AG04450 (cell line): ENCODE measurements around the gene ADAMTS17. TPM values are rescaled to one million over a fixed set of nuclear protein-coding genes. Genes with fewer than 3 reads are reported as not detected.

Source experiments
- CTCF ChIA-PET: fragments of 300-600, 350-600 bp; formaldehyde crosslinking; extraction: SDS; loops from one replicate; lab custom pipeline; 2022; ENCODE audit warnings: antibody characterized with exemption, inconsistent platforms; lab: Charles Lee
- POLR2A ChIA-PET: fragments of 350-600 bp; formaldehyde crosslinking; extraction: SDS; loops from one replicate; lab custom pipeline; 2021; ENCODE audit warnings: antibody characterized with exemption, inconsistent platforms; lab: Yijun Ruan, JAX
- DNase-seq: peaks from one replicate; pipeline ENCODE4 v3.0.0-alpha.2; 2011; ENCODE audit warnings: low read depth, low spot score
- H3K27ac ChIP-seq: one replicate; pipeline ENCODE4 v1.5.1; 2012; ENCODE audit warnings: low read depth, low read length, control low read depth
- H3K27me3 ChIP-seq: one replicate; pipeline ENCODE4 v1.6.0; 2012; ENCODE audit warnings: low read length; ENCODE audit not compliant: control insufficient read depth, insufficient read depth
- H3K4me3 ChIP-seq: 2 replicates; pipeline ENCODE4 v1.5.1; 2011; ENCODE audit warnings: mild to moderate bottlenecking, low read depth, low read length, control low read depth
- H3K9me3 ChIP-seq: 2 replicates; pipeline ENCODE4 v1.5.1; 2012; ENCODE audit warnings: low read length; ENCODE audit not compliant: control insufficient read depth, insufficient read depth
- CTCF ChIP-seq: IDR thresholded peaks from 2 replicates; pipeline ENCODE4 v1.5.1; 2011; ENCODE audit warnings: low read depth, low read length, control low read depth, inconsistent platforms
- polyA plus RNA-seq: library from polyadenylated mRNA; depleted of rRNA; stranded (reverse); fragments of >200 nt; gene quantifications from 2 replicates; pipeline ENCODE4 v1.2.3, GENCODE V29; 2011

Gene ADAMTS17
- polyA plus RNA-seq, 1 experiment = 0.06 TPM

- peaks cover 23% of the 10 kb centered on the region for H3K9me3 ChIP-seq
- DNase-seq = no peak
- H3K27me3 ChIP-seq = peaks cover 9% of the 10 kb centered on the region
- H3K27ac ChIP-seq = no peak overlapping the region
- TF ChIP-seq CTCF = no peak
- POLR2A ChIA-PET = no interaction called here
- no peak overlapping the region for H3K4me3 ChIP-seq
- CTCF ChIA-PET = no interaction called here
Observed at GRCh38 chr15:100336061-100336460, 5.7 kb downstream of the ADAMTS17 start.

GRCh38 chr15:100335335-100335999 is 6.3 kb downstream of the ADAMTS17 start:
- no peak for DNase-seq
- Histone ChIP-seq H3K27me3 (peaks cover 5% of the 10 kb centered on the region), H3K9me3 (peaks cover 19% of the 10 kb centered on the region), H3K4me3 (no peak overlapping the region), H3K27ac (no peak overlapping the region)
- ChIA-PET CTCF (no interaction called here), POLR2A (no interaction called here)
- no peak for TF ChIP-seq CTCF

GRCh38 chr15:100334905-100335304 is 6.9 kb downstream of the ADAMTS17 start:
- Histone ChIP-seq H3K27ac (no peak overlapping the region), H3K27me3 (no peaks in the 10 kb centered on the region), H3K9me3 (peaks cover 16% of the 10 kb centered on the region), H3K4me3 (no peak overlapping the region)
- CTCF ChIA-PET = no interaction called here
- POLR2A ChIA-PET = no interaction called here
- TF ChIP-seq CTCF = no peak
- DNase-seq = no peak

- Histone ChIP-seq H3K9me3 (peaks cover 15% of the 10 kb centered on the region), H3K27ac (no peak overlapping the region), H3K4me3 (no peak overlapping the region), H3K27me3 (no peaks in the 10 kb centered on the region)
- ChIA-PET POLR2A (no interaction called here), CTCF (interaction anchor here (0.8 kb wide), 1 partner anchor 16 kb away, joined by 4 read pairs; no protein-coding TSS in a partner anchor)
- DNase-seq = no peak
- no peak for TF ChIP-seq CTCF
Observed at GRCh38 chr15:100334456-100334855, 7.3 kb downstream of the ADAMTS17 start.

GRCh38 chr15:100334015-100334414 is 7.8 kb downstream of the ADAMTS17 start:
- CTCF ChIA-PET = interaction anchor here (0.8 kb wide), 1 partner anchor 17 kb away, joined by 4 read pairs; no protein-coding TSS in a partner anchor
- peaks cover 18% of the 10 kb centered on the region for H3K9me3 ChIP-seq
- no peak for DNase-seq
- TF ChIP-seq CTCF = no peak
- no peak overlapping the region for H3K4me3 ChIP-seq
- H3K27me3 ChIP-seq = no peaks in the 10 kb centered on the region
- POLR2A ChIA-PET = no interaction called here
- no peak overlapping the region for H3K27ac ChIP-seq
